Osteoblast (primary cell): ENCODE measurements around the gene KANSL1. TPM values are rescaled to one million over a fixed set of nuclear protein-coding genes. Genes with fewer than 3 reads are reported as not detected.
A peak's percentile ranks its signal among the peaks of the same experiment; 100 is the strongest.

Experiments
- DNase-seq: peaks from one replicate; pipeline ENCODE4 v3.0.0; 2011; ENCODE audit warnings: low spot score, mixed read lengths; ENCODE audit not compliant: insufficient read length; ENCODE audit errors: missing footprints
- H2AFZ ChIP-seq: 2 replicates; pipeline ENCODE4 v1.6.0; 2011; ENCODE audit warnings: mild to moderate bottlenecking, low read length
- H3K27ac ChIP-seq: 2 replicates; pipeline ENCODE4 v1.5.1; 2011; ENCODE audit warnings: mild to moderate bottlenecking, low read depth, low read length, moderate library complexity
- H3K27me3 ChIP-seq: 2 replicates; pipeline ENCODE4 v1.6.0; 2012; ENCODE audit warnings: mild to moderate bottlenecking, control low read depth, inconsistent platforms, low read length, moderate library complexity; ENCODE audit not compliant: insufficient read depth
- H3K36me3 ChIP-seq: 2 replicates; pipeline ENCODE4 v1.5.1; 2011; ENCODE audit warnings: mild to moderate bottlenecking, low read length, control low read depth, moderate library complexity; ENCODE audit not compliant: insufficient read depth
- H3K4me1 ChIP-seq: 2 replicates; pipeline ENCODE4 v1.5.1; 2011; ENCODE audit warnings: mild to moderate bottlenecking, low read length, control low read depth, moderate library complexity; ENCODE audit not compliant: insufficient read depth
- H3K4me2 ChIP-seq: 2 replicates; pipeline ENCODE4 v1.6.0; 2011; ENCODE audit warnings: mild to moderate bottlenecking, low read length; ENCODE audit not compliant: insufficient read depth
- H3K4me3 ChIP-seq: fragments of 200-600 bp; sonication (generic); 3 replicates; pipeline ENCODE4 v1.5.1; 2012; ENCODE audit warnings: mild to moderate bottlenecking, low read length, inconsistent platforms; ENCODE audit not compliant: insufficient read depth
- H3K79me2 ChIP-seq: 2 replicates; pipeline ENCODE4 v1.6.0; 2012; ENCODE audit warnings: mild to moderate bottlenecking, low read length, control low read depth, inconsistent platforms; ENCODE audit not compliant: insufficient read depth
- H3K9me3 ChIP-seq: 2 replicates; pipeline ENCODE4 v1.5.1; 2011; ENCODE audit warnings: low read depth, low read length, control low read depth
- H4K20me1 ChIP-seq: 2 replicates; pipeline ENCODE4 v1.6.0; 2012; ENCODE audit warnings: mild to moderate bottlenecking, low read length, control low read depth; ENCODE audit not compliant: insufficient read depth
- total RNA-seq: library from RNA; depleted of rRNA; stranded (reverse); fragments of >200 nt; gene quantifications from 2 replicates; pipeline ENCODE4 v1.2.3, GENCODE V29; 2012
- TF ChIP-seq, protein P1 (sequence below): IDR thresholded peaks from 2 replicates; pipeline ENCODE4 v1.5.1; 2011; ENCODE audit warnings: mild to moderate bottlenecking, low read depth, low read length, moderate library complexity; ENCODE audit errors: extremely low read depth

KANSL1 gene
- total RNA-seq, 1 donor: 151 TPM

DNA sequence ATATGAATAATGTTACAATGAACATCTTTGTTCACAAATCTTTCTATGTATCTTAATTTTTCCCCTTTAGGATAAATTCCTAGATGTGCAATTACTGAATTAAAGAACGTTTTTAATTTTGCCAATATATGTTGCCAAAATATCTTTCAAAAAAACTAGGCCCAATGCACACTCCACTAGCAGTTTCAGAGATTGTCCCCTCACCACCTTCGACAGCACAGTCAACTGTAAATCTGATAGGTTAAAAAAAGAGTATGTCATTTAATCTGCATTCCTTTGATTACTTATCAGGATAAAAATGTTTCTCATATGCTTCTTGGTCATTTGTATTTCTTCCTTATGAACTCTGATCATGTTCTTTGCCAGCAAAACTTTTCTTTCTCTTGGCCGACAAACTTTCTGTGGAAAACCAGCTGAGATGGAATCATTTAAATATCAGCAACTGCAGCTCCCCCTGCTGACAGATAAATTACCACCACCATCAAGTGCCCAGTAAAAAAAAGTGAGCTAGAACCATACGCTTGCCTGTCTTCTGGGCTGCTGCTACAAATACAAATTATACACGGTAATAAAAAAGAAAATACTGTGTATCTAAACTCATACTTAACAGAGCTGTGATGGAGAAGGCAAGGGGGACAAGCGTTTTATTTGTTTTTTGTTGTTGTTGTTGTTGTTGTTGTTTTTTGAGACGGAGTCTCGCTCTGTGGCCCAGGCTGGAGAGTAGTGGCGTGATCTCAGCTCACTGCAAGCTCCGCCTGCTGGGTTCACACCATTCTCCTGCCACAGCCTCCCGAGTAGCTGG is 19.6 kb upstream of the KANSL1 start:
- no peak overlapping the region for H3K4me2 ChIP-seq
- H3K36me3 ChIP-seq: peaks cover 3% of the 10 kb centered on the region
- DNase-seq: peak; percentile 95
- peaks cover 46% of the 10 kb centered on the region for H3K79me2 ChIP-seq
- H3K27ac ChIP-seq: no peak overlapping the region
- no peak overlapping the region for H3K4me3 ChIP-seq
- peaks cover 3% of the 10 kb centered on the region for H3K4me1 ChIP-seq
- TF ChIP-seq, protein P1, sequence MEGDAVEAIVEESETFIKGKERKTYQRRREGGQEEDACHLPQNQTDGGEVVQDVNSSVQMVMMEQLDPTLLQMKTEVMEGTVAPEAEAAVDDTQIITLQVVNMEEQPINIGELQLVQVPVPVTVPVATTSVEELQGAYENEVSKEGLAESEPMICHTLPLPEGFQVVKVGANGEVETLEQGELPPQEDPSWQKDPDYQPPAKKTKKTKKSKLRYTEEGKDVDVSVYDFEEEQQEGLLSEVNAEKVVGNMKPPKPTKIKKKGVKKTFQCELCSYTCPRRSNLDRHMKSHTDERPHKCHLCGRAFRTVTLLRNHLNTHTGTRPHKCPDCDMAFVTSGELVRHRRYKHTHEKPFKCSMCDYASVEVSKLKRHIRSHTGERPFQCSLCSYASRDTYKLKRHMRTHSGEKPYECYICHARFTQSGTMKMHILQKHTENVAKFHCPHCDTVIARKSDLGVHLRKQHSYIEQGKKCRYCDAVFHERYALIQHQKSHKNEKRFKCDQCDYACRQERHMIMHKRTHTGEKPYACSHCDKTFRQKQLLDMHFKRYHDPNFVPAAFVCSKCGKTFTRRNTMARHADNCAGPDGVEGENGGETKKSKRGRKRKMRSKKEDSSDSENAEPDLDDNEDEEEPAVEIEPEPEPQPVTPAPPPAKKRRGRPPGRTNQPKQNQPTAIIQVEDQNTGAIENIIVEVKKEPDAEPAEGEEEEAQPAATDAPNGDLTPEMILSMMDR: peak; percentile 88
- no peak overlapping the region for H2AFZ ChIP-seq
- no peaks in the 10 kb centered on the region for H3K9me3 ChIP-seq
- peaks cover 27% of the 10 kb centered on the region for H4K20me1 ChIP-seq
- no peaks in the 10 kb centered on the region for H3K27me3 ChIP-seq

DNA sequence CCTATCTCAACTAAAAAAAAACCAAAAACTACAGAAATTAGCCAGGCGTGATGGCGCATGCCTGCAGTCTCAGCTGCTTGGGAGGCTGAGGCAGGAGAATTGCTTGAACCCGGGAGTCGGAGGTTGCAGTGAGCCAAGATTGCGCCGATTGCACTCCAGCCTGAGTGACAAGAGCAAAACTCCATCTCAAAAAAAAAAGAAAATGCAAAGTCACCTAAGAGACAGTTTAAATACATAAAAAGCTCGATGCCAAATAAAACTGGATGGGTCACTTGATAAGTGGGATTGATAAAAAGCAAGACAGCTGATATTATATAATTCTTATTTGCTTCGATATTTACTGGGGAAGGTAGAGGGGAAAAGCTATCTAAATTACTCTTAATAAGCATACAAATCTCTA is 15.8 kb upstream of the KANSL1 start:
- H2AFZ ChIP-seq: no peak overlapping the region
- TF ChIP-seq, protein P1: no peak
- H3K79me2 ChIP-seq: peaks cover 63% of the 10 kb centered on the region
- peaks cover 22% of the 10 kb centered on the region for H4K20me1 ChIP-seq
- H3K4me3 ChIP-seq: no peak overlapping the region
- H3K27ac ChIP-seq: no peak overlapping the region
- H3K27me3 ChIP-seq: no peaks in the 10 kb centered on the region
- no peak for DNase-seq
- H3K4me1 ChIP-seq: peaks cover 3% of the 10 kb centered on the region
- H3K36me3 ChIP-seq: no peaks in the 10 kb centered on the region
- no peak overlapping the region for H3K4me2 ChIP-seq
- no peaks in the 10 kb centered on the region for H3K9me3 ChIP-seq

DNA sequence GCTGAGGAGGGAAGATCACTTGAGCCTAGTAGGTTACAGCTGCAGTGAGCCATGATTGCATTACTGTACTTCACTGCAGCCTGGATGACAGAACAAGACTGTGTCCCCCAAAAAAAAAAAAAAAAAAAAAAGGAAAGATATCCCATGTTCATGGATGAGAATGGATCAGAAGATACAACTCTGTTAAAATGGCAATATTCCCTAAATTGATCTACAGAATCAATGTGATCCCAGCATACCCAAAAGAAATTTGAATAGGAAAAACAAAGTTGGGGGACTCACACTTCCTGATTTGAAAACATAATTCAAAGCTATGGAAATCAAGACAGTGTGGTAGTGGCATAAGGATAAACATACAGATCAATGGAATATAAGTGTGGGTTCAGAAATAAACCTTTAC is 12.7 kb upstream of the KANSL1 start:
- TF ChIP-seq, protein P1: no peak
- DNase-seq: no peak
- H2AFZ ChIP-seq: no peak overlapping the region
- H3K79me2 ChIP-seq: peaks cover 82% of the 10 kb centered on the region
- peaks cover 31% of the 10 kb centered on the region for H4K20me1 ChIP-seq
- H3K9me3 ChIP-seq: no peaks in the 10 kb centered on the region
- H3K36me3 ChIP-seq: no peaks in the 10 kb centered on the region
- no peak overlapping the region for H3K27ac ChIP-seq
- no peak overlapping the region for H3K4me2 ChIP-seq
- no peaks in the 10 kb centered on the region for H3K27me3 ChIP-seq
- H3K4me1 ChIP-seq: no peaks in the 10 kb centered on the region
- H3K4me3 ChIP-seq: no peak overlapping the region

DNA sequence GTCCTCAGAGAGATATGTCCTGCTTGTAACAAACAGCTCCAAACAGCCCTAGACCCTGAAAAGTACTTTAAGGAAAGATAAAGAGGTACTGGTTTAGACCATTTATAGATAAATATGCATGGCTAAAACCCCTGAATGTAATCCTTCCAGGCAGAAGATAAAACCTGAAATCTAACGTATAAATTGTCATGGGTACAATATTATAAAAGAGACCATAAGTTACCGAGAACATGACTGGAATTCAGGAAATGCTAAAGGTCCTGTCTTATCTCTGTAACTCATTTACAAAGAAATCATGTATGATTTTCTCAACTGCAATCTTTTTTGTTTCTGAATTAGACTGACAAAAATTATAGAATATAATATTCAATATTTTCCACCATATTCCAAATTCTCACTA is 9.2 kb upstream of the KANSL1 start:
- H4K20me1 ChIP-seq: peaks cover 47% of the 10 kb centered on the region
- no peaks in the 10 kb centered on the region for H3K9me3 ChIP-seq
- no peak for DNase-seq
- H2AFZ ChIP-seq: no peak overlapping the region
- peaks cover 11% of the 10 kb centered on the region for H3K4me1 ChIP-seq
- no peak overlapping the region for H3K4me3 ChIP-seq
- H3K4me2 ChIP-seq: no peak overlapping the region
- TF ChIP-seq, protein P1: no peak
- H3K36me3 ChIP-seq: no peaks in the 10 kb centered on the region
- no peaks in the 10 kb centered on the region for H3K27me3 ChIP-seq
- H3K27ac ChIP-seq: no peak overlapping the region
- peaks cover 89% of the 10 kb centered on the region for H3K79me2 ChIP-seq
